ENCODE results near the gene EFNB3.

Gene EFNB3

DNA sequence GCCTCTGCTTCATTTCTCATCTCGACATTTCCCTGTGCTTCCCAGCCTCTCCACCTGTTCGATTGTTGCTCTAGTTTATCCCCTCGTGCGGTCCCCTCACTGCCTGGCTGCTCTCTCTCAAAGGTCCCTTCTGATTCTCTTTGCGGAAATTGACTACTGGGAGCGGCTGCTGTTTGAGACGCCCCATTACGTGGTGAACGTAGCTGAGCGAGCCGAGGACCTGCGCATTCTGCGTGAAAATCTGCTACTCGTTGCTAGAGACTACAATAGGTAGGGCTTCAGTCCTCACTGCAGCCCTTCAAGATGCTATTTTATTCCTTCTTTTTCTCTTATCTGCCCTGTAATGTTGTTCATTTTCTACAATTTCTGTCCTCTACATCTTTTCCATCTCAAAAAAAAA, 52.0 kb downstream of the EFNB3 start:
- no peak for TF ChIP-seq TAF1 (IDR thresholded peaks at IDR 0.05; ENCODE audit: borderline replicate concordance, insufficient read depth, low read length)
- TF ChIP-seq SIN3A (IDR thresholded peaks at IDR 0.05; ENCODE audit: borderline replicate concordance, insufficient read depth, low read length), result no peak
- TF ChIP-seq REST (IDR thresholded peaks at IDR 0.05; ENCODE audit: insufficient read depth in 1 of 2, low read depth in 2 of 2, low read length in 2 of 2), result no peak
- TF ChIP-seq FOXP2 (optimal IDR thresholded peaks at IDR 0.05; ENCODE audit: borderline replicate concordance, extremely low read depth, extremely low read length, insufficient read depth), result no peak
- no peak for TF ChIP-seq POLR2AphosphoS5 (IDR thresholded peaks at IDR 0.05; ENCODE audit: low read depth, low read length)
